ENCODE measurements around the gene ZEB2. TPM values are rescaled to one million over a fixed set of nuclear protein-coding genes. Genes with fewer than 3 reads are reported as not detected.

ZEB2 gene
- total and polyA plus RNA-seq, 8 donors: 10.7 to 161 (median 43.1) TPM

DNA sequence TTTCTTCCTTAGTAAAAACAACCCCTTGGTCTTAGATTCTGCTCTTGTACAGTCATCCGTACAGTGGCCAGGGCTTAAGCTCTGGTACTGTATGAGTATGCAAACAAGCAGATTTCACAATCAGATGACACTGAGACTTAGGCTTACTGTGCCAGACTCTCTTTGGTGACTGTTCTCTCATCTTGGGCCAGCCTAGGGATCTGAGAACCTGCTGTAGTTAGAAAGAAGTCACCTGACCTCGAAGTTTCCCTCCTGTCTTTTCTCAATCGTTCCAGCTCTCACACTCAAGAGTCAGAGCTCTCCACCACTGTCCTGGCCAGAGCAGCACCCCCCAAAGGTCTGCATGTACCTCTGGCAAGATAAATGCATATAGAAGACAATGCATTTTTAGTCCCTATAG, 63.2 kb downstream of the ZEB2 start:
- peak in 1 of 3 donors; percentile 55 for TF ChIP-seq POLR2AphosphoS5 (IDR thresholded peaks at IDR 0.05)
- TF ChIP-seq, protein P1, sequence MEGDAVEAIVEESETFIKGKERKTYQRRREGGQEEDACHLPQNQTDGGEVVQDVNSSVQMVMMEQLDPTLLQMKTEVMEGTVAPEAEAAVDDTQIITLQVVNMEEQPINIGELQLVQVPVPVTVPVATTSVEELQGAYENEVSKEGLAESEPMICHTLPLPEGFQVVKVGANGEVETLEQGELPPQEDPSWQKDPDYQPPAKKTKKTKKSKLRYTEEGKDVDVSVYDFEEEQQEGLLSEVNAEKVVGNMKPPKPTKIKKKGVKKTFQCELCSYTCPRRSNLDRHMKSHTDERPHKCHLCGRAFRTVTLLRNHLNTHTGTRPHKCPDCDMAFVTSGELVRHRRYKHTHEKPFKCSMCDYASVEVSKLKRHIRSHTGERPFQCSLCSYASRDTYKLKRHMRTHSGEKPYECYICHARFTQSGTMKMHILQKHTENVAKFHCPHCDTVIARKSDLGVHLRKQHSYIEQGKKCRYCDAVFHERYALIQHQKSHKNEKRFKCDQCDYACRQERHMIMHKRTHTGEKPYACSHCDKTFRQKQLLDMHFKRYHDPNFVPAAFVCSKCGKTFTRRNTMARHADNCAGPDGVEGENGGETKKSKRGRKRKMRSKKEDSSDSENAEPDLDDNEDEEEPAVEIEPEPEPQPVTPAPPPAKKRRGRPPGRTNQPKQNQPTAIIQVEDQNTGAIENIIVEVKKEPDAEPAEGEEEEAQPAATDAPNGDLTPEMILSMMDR (IDR thresholded peaks at IDR 0.05): no peak
- TF ChIP-seq POLR2A (IDR thresholded peaks at IDR 0.05): no peak
- 35 to 48% (median 45%) methylated on average over 3 of the region's 3 CpGs for WGBS, 5 donors
- peak in 1 of 2 donors; percentile 35 for DNase-seq
- Histone ChIP-seq H3K36me3 (no peaks in the 10 kb centered on the region), H3K27me3 (peaks cover 0 to 4% (median 0%) of the 10 kb centered on the region in 3 donors), H3K27ac (peak overlapping the region in 2 of 5 donors; percentile 35 to 49), H3K4me3 (no peak overlapping the region), H3K9me3 (no peaks in the 10 kb centered on the region), H3K4me1 (peaks cover 5 to 94% (median 18%) of the 10 kb centered on the region in 4 donors)
- intact Hi-C loops (cut with DNase I; ENCODE audit: low total_unique reads): no loop called here

DNA sequence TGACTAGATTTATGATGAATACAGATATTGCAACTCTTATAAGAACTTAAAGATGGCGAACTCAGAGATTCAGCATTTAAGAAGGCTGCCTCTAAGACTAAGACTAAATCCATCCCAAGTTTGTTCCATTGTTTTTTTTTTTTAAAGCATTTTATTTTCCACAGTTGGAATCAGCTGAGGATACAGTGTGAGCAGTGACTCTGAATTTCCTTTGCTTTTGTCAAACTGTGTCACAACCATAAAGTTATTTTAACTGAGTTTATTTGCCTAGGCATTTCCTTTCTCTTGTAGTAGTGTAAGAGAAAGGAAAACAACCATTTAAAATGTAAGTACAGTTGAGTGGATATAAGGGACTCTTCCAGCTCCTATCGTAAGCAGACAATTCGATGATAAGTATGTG, 63.9 kb downstream of the ZEB2 start:
- no peak overlapping the region for H3K4me3 ChIP-seq
- intact Hi-C loops (cut with DNase I; ENCODE audit: low total_unique reads): no loop called here
- WGBS, 5 donors: 82 to 91% (median 83%) methylated on average over 3 of the region's 3 CpGs
- DNase-seq: no peak
- no peak for TF ChIP-seq POLR2AphosphoS5 (IDR thresholded peaks at IDR 0.05)
- no peak for TF ChIP-seq POLR2A (IDR thresholded peaks at IDR 0.05)
- TF ChIP-seq, protein P1 (IDR thresholded peaks at IDR 0.05): no peak
- TF ChIP-seq EP300 (IDR thresholded peaks at IDR 0.05): no peak
- no peaks in the 10 kb centered on the region for H3K9me3 ChIP-seq
- H3K4me1 ChIP-seq: peaks cover 5 to 91% (median 18%) of the 10 kb centered on the region in 4 donors
- peak overlapping the region in 1 of 5 donors; percentile 49 for H3K27ac ChIP-seq
- H3K27me3 ChIP-seq: peaks cover 0 to 4% (median 0%) of the 10 kb centered on the region in 3 donors
- no peaks in the 10 kb centered on the region for H3K36me3 ChIP-seq

DNA sequence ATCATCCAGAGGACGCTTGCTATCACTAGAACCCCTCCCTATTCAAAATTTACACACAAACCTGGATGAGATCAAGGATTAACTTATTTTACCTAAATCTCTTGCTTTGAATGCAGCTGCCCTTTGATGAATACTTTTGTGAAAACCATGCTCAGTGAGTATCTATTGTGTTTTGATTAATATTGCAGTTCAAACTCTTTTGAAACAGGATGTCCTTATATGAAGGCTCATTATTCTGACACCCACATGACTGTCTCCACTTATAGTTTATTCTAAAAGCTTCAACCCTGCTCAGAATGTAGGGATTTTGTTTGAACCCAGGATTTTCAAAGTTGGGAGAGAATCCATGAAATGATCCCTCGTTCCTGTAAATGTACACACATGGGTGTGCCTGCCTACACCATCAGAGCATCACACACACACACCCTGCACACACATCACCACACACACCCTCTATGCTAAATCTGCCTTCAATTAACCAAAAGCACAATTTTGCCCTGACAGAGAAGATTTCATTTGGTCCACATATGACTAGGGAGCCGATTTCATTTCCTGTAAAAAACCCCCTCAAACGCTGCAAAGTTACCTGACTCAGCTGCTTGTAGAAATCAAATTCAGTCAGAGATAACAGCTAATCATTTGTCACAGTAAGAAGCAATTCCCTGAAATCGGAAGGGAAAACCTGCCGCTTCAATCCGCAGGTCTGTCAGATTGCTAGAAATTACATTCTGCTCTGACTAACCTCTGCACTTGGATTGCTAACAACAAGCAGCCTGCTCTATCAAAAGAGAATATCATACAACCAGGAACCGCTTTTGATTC, 65.2 kb downstream of the ZEB2 start:
- intact Hi-C loops (cut with DNase I; ENCODE audit: low total_unique reads): no loop called here
- no peaks in the 10 kb centered on the region for H3K9me3 ChIP-seq
- H3K4me1 ChIP-seq: peaks cover 5 to 78% (median 16%) of the 10 kb centered on the region in 4 donors
- H3K4me3 ChIP-seq: no peak overlapping the region
- H3K27ac ChIP-seq: peak overlapping the region in 3 of 5 donors; percentile 15 to 45 (median 25)
- no peak for DNase-seq
- H3K36me3 ChIP-seq: no peaks in the 10 kb centered on the region
- H3K27me3 ChIP-seq: peaks cover 0 to 4% (median 0%) of the 10 kb centered on the region in 3 donors
- 30 to 51% (median 42%) methylated on average over 8 of the region's 8 CpGs for WGBS, 5 donors
- TF ChIP-seq POLR2A (IDR thresholded peaks at IDR 0.05) (no peak), EP300 (IDR thresholded peaks at IDR 0.05) (no peak), POLR2AphosphoS5 (IDR thresholded peaks at IDR 0.05) (no peak)
- TF ChIP-seq, protein P1 (IDR thresholded peaks at IDR 0.05): no peak

DNA sequence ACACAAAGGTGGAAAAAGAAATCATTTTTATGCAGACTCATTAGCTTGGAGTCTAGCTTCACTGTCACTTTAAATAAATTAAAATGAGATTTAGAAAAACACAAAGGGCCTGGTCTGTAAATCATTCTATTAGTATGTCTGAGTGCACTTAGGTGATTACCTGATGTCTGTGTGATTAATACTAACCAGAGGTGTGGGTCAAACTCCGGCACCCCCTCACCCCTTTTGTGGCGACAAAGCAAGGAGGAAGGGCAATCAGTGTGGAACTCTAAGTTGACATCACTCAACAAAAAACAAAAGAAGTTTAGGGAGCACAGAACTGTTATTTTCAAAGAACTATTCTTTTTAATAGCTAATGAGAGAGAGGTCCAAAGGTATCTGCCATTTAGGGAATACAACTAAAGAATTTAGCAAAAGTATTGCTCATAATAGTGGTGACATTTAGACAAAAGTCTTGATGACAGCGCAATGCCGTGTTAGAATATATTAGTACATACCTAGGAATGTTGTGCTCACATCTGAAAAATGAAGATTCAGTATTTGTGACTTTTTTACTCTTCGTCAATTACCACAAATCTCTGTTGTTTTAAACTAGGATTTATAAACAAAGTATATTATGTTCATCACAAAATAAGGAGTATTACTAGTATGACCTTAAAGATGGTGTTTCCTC, 66.3 kb downstream of the ZEB2 start:
- H3K9me3 ChIP-seq: no peaks in the 10 kb centered on the region
- no peak overlapping the region for H3K4me3 ChIP-seq
- peak overlapping the region in 3 of 5 donors; percentile 59 to 70 (median 60) for H3K27ac ChIP-seq
- peaks cover 0 to 74% (median 9%) of the 10 kb centered on the region in 4 donors for H3K4me1 ChIP-seq
- no peak for DNase-seq
- WGBS, 5 donors: 76 to 85% (median 83%) methylated on average over 5 of the region's 5 CpGs
- intact Hi-C loops (cut with DNase I; ENCODE audit: low total_unique reads): no loop called here
- H3K36me3 ChIP-seq: no peaks in the 10 kb centered on the region
- TF ChIP-seq EP300 (IDR thresholded peaks at IDR 0.05) (no peak), POLR2AphosphoS5 (IDR thresholded peaks at IDR 0.05) (no peak), POLR2A (IDR thresholded peaks at IDR 0.05) (no peak)
- TF ChIP-seq, protein P1 (IDR thresholded peaks at IDR 0.05): no peak
- peaks cover 0 to 4% (median 0%) of the 10 kb centered on the region in 3 donors for H3K27me3 ChIP-seq

Data from stomach (tissue), 9 donors.